ENCODE measurements around the gene RFPL1. TPM values are rescaled to one million over a fixed set of nuclear protein-coding genes. Genes with fewer than 3 reads are reported as not detected.

Gene RFPL1
- total and polyA plus RNA-seq, 2 experiments from 2014 or later: not detected

GRCh38 chr22:29451863-29452262 is 13.5 kb downstream of the RFPL1 start (continued):
- TF ChIP-seq ZNF462 (CRISPR knock-in tag; IDR thresholded peaks at IDR 0.05) (no peak), JUNB (IDR thresholded peaks at IDR 0.05; ENCODE audit: unreplicated experiment) (no peak), ZNF331 (CRISPR knock-in tag; IDR thresholded peaks at IDR 0.05; ENCODE audit: low read depth) (no peak), NANOG (IDR thresholded peaks at IDR 0.05; ENCODE audit: borderline replicate concordance) (no peak), ETS1 (IDR thresholded peaks at IDR 0.05) (no peak)

GRCh38 chr22:29454276-29454675 is 15.9 kb downstream of the RFPL1 start:
- H3K79me2 ChIP-seq (replicated peaks; ENCODE audit: insufficient read depth): no peaks in the 10 kb centered on the region
- no peak for DNase-seq (ENCODE audit: low spot score)
- H3K4me3 ChIP-seq: no peak overlapping the region
- no peaks in the 10 kb centered on the region for H3F3A ChIP-seq (replicated peaks; ENCODE audit: low read depth)
- H3K9me2 ChIP-seq (ENCODE audit: insufficient read depth): no peaks in the 10 kb centered on the region
- H3K27me3 Mint-ChIP-seq (ENCODE audit: insufficient read depth, low read depth, poor library complexity): peaks cover 1% of the 10 kb centered on the region
- no peaks in the 10 kb centered on the region for H3K9me3 Mint-ChIP-seq
- no peak; the same call in 2 of the 3 replicates for ATAC-seq
- H3K4me3 Mint-ChIP-seq: no peak overlapping the region; the same call in 2 of the 3 replicates
- no peak overlapping the region for H3K4me2 ChIP-seq
- H3K4me1 Mint-ChIP-seq: peaks cover 2% of the 10 kb centered on the region; the same call in 1 of the 3 replicates
- H3K4me1 ChIP-seq (ENCODE audit: insufficient read depth): no peaks in the 10 kb centered on the region
- no peak overlapping the region for H2AFZ ChIP-seq
- no peaks in the 10 kb centered on the region for H3K27me3 ChIP-seq (ENCODE audit: insufficient read depth)
- no peaks in the 10 kb centered on the region for H3K36me3 ChIP-seq (ENCODE audit: insufficient read depth)
- H3K27ac Mint-ChIP-seq: no peak overlapping the region
- H4K20me1 ChIP-seq (replicated peaks; ENCODE audit: insufficient read depth): no peaks in the 10 kb centered on the region
- no peaks in the 10 kb centered on the region for H3K36me3 Mint-ChIP-seq (ENCODE audit: low read depth)
- no peak overlapping the region for H3K27ac ChIP-seq (ENCODE audit: low read depth)
- TF ChIP-seq ZNF331 (CRISPR knock-in tag; IDR thresholded peaks at IDR 0.05; ENCODE audit: low read depth): no peak
- no peak for TF ChIP-seq ZNF462 (CRISPR knock-in tag; IDR thresholded peaks at IDR 0.05)
- no peak for TF ChIP-seq CTCF (conservative IDR thresholded peaks at IDR 0.05; ENCODE audit: low read depth in 2 of 2)
